SJCRH30 (cell line): ENCODE results near the gene TMEM176A. TPM values are rescaled to one million over a fixed set of nuclear protein-coding genes. Genes with fewer than 3 reads are reported as not detected.
"Not testable (repeated sequence)": the region's sequence is repeated elsewhere in the genome, so short reads cannot be mapped to it uniquely, and the experiment has no call there.

Source experiments
- DNase-seq, 2 experiments: peaks; one replicate each; pipeline ENCODE4 v3.0.0-alpha.2; 2015 to 2020
- H3K27ac ChIP-seq: fragments of 250-450 bp; sonication (Bioruptor Pico); 2 replicates; pipeline ENCODE4 v1.5.1; 2020; ENCODE audit warnings: mild to moderate bottlenecking, moderate library complexity
- H3K27me3 ChIP-seq: fragments of 250-450 bp; sonication (Bioruptor Pico); 2 replicates; pipeline ENCODE4 v1.5.1; 2020; ENCODE audit warnings: mild to moderate bottlenecking, moderate library complexity
- H3K36me3 ChIP-seq: fragments of 250-450 bp; sonication (Bioruptor Pico); 2 replicates; pipeline ENCODE4 v1.5.1; 2020; ENCODE audit warnings: mild to moderate bottlenecking, moderate library complexity
- H3K4me1 ChIP-seq: fragments of 250-450 bp; sonication (Bioruptor Pico); 2 replicates; pipeline ENCODE4 v1.5.1; 2020; ENCODE audit warnings: mild to moderate bottlenecking, moderate library complexity
- H3K4me3 ChIP-seq: fragments of 250-450 bp; sonication (Bioruptor Pico); 2 replicates; pipeline ENCODE4 v1.5.1; 2020; ENCODE audit warnings: mild to moderate bottlenecking, moderate library complexity
- H3K9me3 ChIP-seq: fragments of 250-450 bp; sonication (Bioruptor Pico); replicated peaks from 2 replicates; pipeline ENCODE4 v1.5.1; 2020; ENCODE audit warnings: mild to moderate bottlenecking, moderate library complexity
- total RNA-seq: library from RNA; depleted of rRNA; stranded (reverse); fragments of >200 nt; shearing (Covaris generic); gene quantifications from 2 replicates; pipeline ENCODE4 v1.2.3, GENCODE V29; 2014

The TMEM176A gene
- total RNA-seq, 1 experiment from 2014 or later: not detected

DNA sequence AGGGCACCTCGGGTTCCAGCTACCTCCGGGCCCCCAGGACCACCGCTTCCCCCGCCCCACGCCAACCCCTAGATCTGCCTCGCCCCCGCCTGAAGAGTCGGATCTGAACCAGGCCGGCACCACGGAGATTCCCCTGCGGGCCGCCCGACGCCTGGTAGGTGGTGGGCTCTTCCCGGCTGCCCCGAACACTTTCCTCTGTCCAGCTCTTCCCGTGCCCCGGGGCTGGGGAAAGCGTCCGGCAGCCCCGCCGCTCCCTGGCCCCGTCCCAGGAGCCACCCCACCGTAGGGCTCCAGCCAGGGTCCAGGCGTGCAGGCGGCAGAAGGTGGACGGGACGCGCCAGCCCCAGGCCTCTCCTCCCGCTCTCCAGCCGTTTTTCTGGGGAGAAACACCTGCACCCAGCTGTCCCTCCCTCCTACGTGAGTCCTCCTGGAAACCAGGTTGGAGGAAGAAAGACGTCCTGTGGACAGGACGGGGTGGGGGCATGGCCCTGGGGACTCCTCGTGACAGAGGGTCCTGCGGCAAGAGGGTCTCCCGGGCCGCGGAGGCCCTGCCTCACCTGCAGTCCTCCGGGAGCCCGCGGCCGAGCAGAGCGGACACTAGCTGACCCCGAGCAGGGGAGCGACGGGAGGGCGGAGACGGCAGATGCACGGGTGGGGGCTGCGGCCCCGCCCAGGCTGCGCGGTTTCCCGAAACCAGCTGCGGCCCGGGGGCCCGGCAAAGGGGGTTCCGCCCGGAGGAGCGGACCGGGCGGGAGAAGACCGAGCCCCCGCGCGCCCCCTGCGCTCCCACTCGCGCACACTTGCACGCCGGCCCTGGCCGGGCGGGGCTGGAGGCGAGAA, 608 bp upstream of the TMEM176A start, which contains the start of gene TMEM176B:
TSS of gene TMEM176B (minus strand) at position 624 of the 840 bp plus-strand sequence. CDS start 3,795 bp downstream, outside the sequence.
- no peaks in the 10 kb centered on the region for H3K4me1 ChIP-seq
- no peak within 1 kb of the TSS for H3K4me3 ChIP-seq
- no peaks in the 10 kb centered on the region for H3K36me3 ChIP-seq
- no peak within 1 kb of the TSS for H3K27ac ChIP-seq
- DNase-seq: no peak
- peaks cover 3% of the 10 kb centered on the region; the same call in 1 of the 2 replicates for H3K27me3 ChIP-seq
- H3K9me3 ChIP-seq: no peaks in the 10 kb centered on the region

- H3K27ac ChIP-seq: no peak overlapping the region
- H3K4me3 ChIP-seq: no peak overlapping the region
- H3K9me3 ChIP-seq: no peaks in the 10 kb centered on the region
Measured at GRCh38 chr7:150801242-150801945, 825 bp downstream of the TMEM176A start.

DNA sequence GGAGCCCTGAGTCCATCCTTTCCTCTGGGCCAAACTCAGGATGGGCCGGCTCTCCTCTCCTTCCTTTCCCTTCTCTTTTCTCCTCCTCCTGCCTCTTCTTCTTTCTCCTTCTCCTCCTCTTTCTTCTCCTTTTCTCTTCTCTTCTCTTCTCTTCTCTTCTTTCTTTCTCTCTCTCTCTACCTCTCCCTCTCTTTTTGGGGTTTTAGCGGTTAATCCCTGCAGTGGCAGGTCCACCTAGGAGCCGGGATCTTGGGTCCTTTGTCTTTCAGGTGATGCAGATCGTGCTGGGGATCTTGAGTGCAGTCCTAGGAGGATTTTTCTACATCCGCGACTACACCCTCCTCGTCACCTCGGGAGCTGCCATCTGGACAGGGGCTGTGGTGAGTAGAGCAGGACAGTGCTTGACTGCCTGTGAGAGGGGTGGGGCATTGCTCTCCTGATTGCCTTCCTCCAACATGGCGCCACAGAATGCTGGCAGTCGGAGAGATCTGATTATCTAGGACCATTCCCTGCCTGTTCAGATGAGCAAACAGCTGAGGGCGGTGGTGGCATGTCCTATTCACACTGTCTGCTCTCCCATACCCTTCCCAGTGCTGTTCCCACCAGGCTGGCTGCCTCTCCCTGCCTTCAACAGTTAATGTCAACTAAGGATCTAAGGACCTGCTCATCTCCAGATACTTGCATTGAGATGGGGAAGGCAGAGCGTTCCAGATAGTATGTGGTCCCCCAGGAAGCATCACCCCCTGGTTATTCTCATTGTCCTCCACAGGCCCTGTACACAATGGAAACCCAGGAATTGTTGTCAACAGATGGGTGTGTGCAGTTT, 1.6 kb downstream of the TMEM176A start:
- H3K4me3 ChIP-seq: no peak overlapping the region
- H3K9me3 ChIP-seq: no peaks in the 10 kb centered on the region
- DNase-seq: no peak
- H3K27me3 ChIP-seq: peaks cover 3% of the 10 kb centered on the region; the same call in 1 of the 2 replicates
- H3K36me3 ChIP-seq: no peaks in the 10 kb centered on the region
- no peaks in the 10 kb centered on the region for H3K4me1 ChIP-seq
- H3K27ac ChIP-seq: no peak overlapping the region

More at GRCh38 chr7:150801242-150801945, 825 bp downstream of the TMEM176A start:
- Histone ChIP-seq H3K36me3 (no peaks in the 10 kb centered on the region), H3K27me3 (peaks cover 3% of the 10 kb centered on the region; the same call in 1 of the 2 replicates), H3K4me1 (no peaks in the 10 kb centered on the region)
- DNase-seq: no peak

GRCh38 chr7:150803161-150803860, 2.7 kb downstream of the TMEM176A start:
- no peak for DNase-seq
- Histone ChIP-seq H3K36me3 (no peaks in the 10 kb centered on the region), H3K27ac (no peak overlapping the region)

DNA sequence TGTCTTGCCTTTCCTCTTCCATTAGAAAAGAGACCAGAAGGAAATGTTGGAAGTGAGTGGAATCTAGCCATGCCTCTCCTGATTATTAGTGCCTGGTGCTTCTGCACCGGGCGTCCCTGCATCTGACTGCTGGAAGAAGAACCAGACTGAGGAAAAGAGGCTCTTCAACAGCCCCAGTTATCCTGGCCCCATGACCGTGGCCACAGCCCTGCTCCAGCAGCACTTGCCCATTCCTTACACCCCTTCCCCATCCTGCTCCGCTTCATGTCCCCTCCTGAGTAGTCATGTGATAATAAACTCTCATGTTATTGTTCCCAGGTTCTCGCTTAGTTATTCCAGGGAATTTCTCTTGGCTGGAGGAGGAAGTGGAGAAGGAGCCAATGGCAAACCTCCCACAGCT, 4.2 kb downstream of the TMEM176A start:
- H3K36me3 ChIP-seq: no peaks in the 10 kb centered on the region
- no peaks in the 10 kb centered on the region for H3K9me3 ChIP-seq
- DNase-seq: no peak
- H3K4me1 ChIP-seq: no peaks in the 10 kb centered on the region
- H3K4me3 ChIP-seq: no peak overlapping the region
- peaks cover 3% of the 10 kb centered on the region; the same call in 1 of the 2 replicates for H3K27me3 ChIP-seq
- no peak overlapping the region for H3K27ac ChIP-seq

More at GRCh38 chr7:150803161-150803860, 2.7 kb downstream of the TMEM176A start:
- peaks cover 3% of the 10 kb centered on the region; the same call in 1 of the 2 replicates for H3K27me3 ChIP-seq
- H3K4me1 ChIP-seq: no peaks in the 10 kb centered on the region
- no peak overlapping the region for H3K4me3 ChIP-seq
- no peaks in the 10 kb centered on the region for H3K9me3 ChIP-seq

- no peak overlapping the region for H3K27ac ChIP-seq
- H3K27me3 ChIP-seq: peaks cover 3% of the 10 kb centered on the region; the same call in 1 of the 2 replicates
Measured at GRCh38 chr7:150805864-150806263, 5.3 kb downstream of the TMEM176A start.

GRCh38 chr7:150806454-150806853, 5.9 kb downstream of the TMEM176A start:
- DNase-seq: no peak
- Histone ChIP-seq H3K9me3 (no peaks in the 10 kb centered on the region), H3K27ac (no peak overlapping the region), H3K4me1 (no peaks in the 10 kb centered on the region), H3K4me3 (no peak overlapping the region), H3K27me3 (peaks cover 3% of the 10 kb centered on the region; the same call in 1 of the 2 replicates), H3K36me3 (no peaks in the 10 kb centered on the region)

More at GRCh38 chr7:150805864-150806263, 5.3 kb downstream of the TMEM176A start:
- Histone ChIP-seq H3K36me3 (no peaks in the 10 kb centered on the region), H3K4me3 (no peak overlapping the region), H3K4me1 (no peaks in the 10 kb centered on the region), H3K9me3 (no peaks in the 10 kb centered on the region)
- no peak for DNase-seq

DNA sequence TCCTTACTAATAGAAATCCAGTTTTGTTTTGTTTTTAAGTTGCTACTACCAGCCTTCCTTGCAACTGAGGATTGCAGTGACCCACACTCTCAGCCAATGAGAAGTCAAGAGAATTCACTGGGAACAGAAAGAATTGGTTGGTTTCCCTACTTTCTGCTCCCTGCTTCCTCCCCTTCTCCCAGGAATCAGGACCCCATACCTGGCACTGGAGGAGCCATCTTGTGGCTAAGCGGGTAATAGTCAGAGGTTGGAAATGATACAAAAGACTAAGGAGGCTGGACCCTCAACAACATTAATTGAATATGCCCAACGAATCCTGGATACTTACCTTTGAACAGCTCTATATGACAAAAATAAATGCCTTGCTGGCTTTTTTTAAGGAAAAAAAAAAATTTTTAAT, 6.3 kb downstream of the TMEM176A start:
- Histone ChIP-seq H3K9me3 (no peaks in the 10 kb centered on the region), H3K27ac (no peak overlapping the region), H3K4me3 (no peak overlapping the region), H3K36me3 (no peaks in the 10 kb centered on the region), H3K4me1 (no peaks in the 10 kb centered on the region), H3K27me3 (peaks cover 3% of the 10 kb centered on the region; the same call in 1 of the 2 replicates)
- DNase-seq: no peak

DNA sequence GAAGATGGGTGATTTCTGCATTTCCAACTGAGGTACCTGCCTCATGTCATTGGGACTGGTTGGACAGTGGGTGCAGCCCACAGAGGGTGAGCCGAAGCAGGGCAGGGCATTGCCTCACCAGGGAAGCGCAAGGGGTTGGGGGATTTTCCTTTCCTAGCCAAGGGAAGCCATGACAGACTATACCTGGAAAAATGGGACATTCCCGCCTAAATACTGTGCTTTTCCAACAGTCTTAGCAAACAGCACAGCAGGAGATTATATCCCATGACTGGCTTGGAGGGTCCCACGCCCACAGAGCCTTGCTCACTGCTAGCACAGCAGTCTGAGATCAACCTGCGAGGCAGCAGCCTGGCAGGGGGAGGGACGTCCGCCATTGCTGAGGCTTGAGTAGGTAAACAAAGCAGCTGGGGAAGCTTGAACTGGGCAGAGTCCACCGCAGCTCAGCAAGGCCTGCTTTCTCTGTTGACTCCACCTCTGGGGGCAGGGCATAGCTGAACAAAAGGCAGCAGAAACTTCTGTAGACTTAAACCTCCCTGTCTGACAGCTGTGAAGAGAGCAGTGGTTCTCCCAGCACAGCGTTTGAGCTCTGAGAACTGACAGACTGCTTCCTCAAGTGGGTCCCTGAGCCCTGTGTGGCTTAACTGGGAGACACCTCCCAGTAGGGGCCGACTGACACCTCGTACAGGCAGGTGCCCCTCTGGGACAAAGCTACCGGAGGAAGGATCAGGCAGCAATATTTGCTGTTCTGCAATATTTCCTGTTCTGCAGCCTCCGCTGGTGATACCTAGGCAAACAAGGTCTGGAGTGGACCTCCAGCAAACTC, 7.3 kb downstream of the TMEM176A start:
- H3K4me1 ChIP-seq, H3K27ac ChIP-seq, H3K36me3 ChIP-seq, H3K4me3 ChIP-seq, DNase-seq, H3K9me3 ChIP-seq, H3K27me3 ChIP-seq: not testable (repeated sequence)

DNA sequence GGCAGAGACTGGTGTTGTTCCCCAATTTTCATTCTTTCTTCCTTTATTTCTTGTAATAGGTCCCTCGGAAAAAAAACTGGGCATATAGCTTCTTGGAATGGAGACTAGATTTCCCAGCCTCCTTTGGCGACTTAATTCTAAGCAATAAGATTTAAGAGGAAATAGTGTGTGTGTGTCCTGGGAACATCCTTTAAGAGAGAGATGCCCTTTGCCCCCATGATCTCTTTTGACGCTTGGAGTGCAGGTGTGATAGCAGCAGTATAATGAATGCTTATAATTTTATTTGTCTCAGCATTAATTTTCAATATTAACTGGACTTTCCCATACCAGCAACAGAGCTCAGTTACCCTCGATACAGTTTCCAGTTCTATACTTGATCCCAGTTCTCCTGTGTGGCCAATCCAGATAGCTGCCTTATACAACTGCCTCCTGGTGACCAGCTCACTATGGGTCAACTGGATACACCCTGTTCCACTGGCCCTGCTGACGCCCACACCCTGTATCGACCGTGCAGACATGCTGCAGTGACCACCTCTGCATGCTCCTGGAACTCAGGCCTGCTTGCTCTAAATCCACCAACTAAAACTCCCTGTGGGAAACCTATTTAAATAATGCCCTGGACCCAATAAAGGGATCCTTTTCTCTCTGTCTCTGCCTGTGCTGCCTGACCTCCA, 13.9 kb downstream of the TMEM176A start:
- no peak for DNase-seq
- Histone ChIP-seq H3K36me3 (no peaks in the 10 kb centered on the region), H3K4me3 (no peak overlapping the region), H3K4me1 (no peaks in the 10 kb centered on the region), H3K27ac (no peak overlapping the region), H3K27me3 (peaks cover 3% of the 10 kb centered on the region; the same call in 1 of the 2 replicates), H3K9me3 (peaks cover 6% of the 10 kb centered on the region; the same call in 1 of the 2 replicates)

DNA sequence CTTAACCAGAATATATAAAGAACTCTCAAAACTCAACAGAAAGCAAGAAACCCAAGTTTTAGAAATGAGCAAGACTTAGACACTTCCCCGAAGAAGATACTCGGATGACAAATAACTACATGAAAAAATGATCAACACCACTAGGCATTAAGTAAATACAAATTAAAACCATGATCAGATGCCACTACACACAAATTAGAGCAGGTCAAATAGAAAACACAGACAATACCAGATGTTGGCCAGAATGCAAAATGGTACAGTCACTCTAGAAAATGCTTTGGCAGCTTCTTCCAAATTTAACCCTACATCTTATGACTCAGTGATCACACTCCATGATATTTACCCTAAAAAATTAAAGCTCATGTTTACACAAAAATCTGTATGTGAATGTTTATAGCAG, 18.4 kb downstream of the TMEM176A start:
- H3K4me3 ChIP-seq: no peak overlapping the region
- peaks cover 6% of the 10 kb centered on the region; the same call in 1 of the 2 replicates for H3K9me3 ChIP-seq
- DNase-seq: no peak
- H3K36me3 ChIP-seq: no peaks in the 10 kb centered on the region
- no peaks in the 10 kb centered on the region for H3K4me1 ChIP-seq
- H3K27ac ChIP-seq: no peak overlapping the region
- peaks cover 3% of the 10 kb centered on the region; the same call in 1 of the 2 replicates for H3K27me3 ChIP-seq

GRCh38 chr7:150820148-150820547, 19.6 kb downstream of the TMEM176A start:
- Histone ChIP-seq H3K4me3 (no peak overlapping the region), H3K27me3 (peaks cover 3% of the 10 kb centered on the region; the same call in 1 of the 2 replicates), H3K27ac (no peak overlapping the region), H3K36me3 (no peaks in the 10 kb centered on the region), H3K9me3 (peaks cover 6% of the 10 kb centered on the region; the same call in 1 of the 2 replicates), H3K4me1 (no peaks in the 10 kb centered on the region)
- DNase-seq: no peak
